Peyer's patch (tissue), 4 donors: ENCODE measurements around the gene MGAT5.

ENCODE experiments used
- CTCF ChIP-seq, 6 experiments: fragments of 450-650 bp in 4 of 6; fragments of 200-600 bp in 2 of 6; sonication (generic) in 1 of 6; IDR thresholded peaks; one replicate each; pipeline ENCODE4 v1.5.1; 2017 to 2019; ENCODE audit warnings: antibody characterized with exemption in 6 of 6, mild to moderate bottlenecking in 3 of 6, moderate library complexity in 1 of 6
- POLR2A ChIP-seq, 2 donors: fragments of 450-650 bp; IDR thresholded peaks; one replicate each; pipeline ENCODE4 v1.5.1; 2017; ENCODE audit warnings: antibody characterized with exemption in 2 of 2, mild to moderate bottlenecking in 2 of 2, moderate library complexity in 2 of 2

- TF ChIP-seq CTCF (IDR thresholded peaks at IDR 0.05): no peak
- no peak for TF ChIP-seq POLR2A (IDR thresholded peaks at IDR 0.05)
These were observed 132.4 kb downstream of the MGAT5 start for GRCh38 chr2:134386310-134386709.
